GM19023 (cell line): ENCODE measurements around the gene MOSMO.
"Not testable (repeated sequence)": the region's sequence is repeated elsewhere in the genome, so short reads cannot be mapped to it uniquely, and the experiment has no call there.

ENCODE experiments used
- ATAC-seq: cut with Tn5 transposase; IDR thresholded peaks from one replicate; pipeline ENCODE4 v1.9.1; 2021; ENCODE audit warnings: mild to moderate bottlenecking, moderate library complexity; ENCODE audit not compliant: unreplicated experiment

The MOSMO gene

GRCh38 chr16:22035153-22035552 lies 27.2 kb downstream of the MOSMO start:
- ATAC-seq: no peak

GRCh38 chr16:22043882-22044281 lies 36.0 kb downstream of the MOSMO start:
- not testable (repeated sequence) for ATAC-seq

DNA sequence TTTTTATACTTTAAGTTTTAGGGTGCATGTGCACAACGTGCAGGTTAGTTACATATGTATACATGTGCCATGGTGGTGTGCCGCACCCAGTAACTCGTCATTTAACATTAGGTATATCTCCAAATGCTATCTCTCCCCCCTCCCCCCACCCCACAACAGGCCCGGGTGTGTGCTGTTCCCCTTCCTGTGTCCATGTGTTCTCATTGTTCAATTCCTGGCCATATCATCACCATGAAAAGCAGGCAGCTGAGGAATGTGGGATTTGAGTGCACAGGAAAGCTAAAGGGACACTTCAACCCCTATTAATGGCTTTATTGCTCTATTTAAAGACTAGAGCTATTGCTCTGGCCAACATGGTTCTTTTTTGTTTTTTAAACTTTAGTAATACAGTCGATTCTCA lies 38.0 kb downstream of the MOSMO start:
- not testable (repeated sequence) for ATAC-seq

GRCh38 chr16:22050963-22051362 lies 43.1 kb downstream of the MOSMO start:
- no peak for ATAC-seq

GRCh38 chr16:22052980-22053379 lies 45.1 kb downstream of the MOSMO start:
- ATAC-seq: no peak

DNA sequence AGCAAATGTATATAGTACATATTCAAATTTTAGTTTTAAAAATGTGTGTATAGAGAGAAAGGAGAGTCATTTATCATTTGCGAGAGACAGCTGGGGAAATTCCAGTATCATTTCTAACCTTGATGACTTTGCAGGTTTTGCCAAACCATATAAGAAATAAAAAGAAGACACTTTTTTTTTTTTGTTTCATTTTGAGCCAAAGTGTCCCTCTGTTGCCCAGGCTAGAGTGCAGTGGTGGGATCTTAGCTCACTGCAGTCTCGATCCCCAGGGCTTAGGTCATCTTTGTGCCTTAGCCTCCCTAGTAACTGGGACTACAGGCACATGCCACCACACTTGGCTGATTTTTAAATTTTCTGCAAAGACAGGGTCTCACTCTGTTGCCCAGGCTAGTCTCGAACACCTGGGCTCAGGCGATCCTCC lies 46.0 kb downstream of the MOSMO start:
- ATAC-seq: no peak

DNA sequence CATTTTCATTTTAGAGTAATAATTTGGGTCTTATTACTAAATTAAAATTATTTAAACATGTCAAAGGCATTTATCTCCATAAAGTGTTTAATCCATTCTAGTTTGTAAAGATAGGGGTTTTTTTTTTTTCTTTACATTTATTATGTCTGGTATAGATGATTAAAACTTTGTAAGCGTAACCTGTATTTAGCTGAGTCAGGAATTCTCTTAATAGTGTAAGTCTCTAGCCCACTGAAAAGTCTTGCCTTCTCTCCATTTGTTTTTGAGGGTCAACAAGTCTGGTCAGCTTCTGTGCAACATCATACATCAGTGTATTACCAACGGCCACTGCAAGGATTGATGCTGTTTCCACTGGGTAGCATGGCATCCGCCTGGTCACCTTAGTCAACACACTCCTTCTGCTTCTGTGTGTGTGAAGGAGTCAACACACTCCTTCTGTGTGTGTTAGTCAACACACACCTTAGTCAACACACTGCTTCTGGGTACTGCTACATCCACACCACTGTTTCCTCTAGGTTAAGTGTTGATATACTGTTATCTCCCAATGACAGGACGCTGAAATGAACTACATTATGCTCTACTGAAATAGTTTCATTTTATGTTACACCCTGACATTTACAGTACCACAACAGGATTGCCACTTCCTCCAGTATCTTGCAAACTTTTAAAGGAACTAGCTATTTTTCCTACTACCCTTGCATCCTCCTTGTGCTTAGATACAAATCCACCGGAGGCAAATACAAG lies 47.1 kb downstream of the MOSMO start:
- no peak for ATAC-seq

DNA sequence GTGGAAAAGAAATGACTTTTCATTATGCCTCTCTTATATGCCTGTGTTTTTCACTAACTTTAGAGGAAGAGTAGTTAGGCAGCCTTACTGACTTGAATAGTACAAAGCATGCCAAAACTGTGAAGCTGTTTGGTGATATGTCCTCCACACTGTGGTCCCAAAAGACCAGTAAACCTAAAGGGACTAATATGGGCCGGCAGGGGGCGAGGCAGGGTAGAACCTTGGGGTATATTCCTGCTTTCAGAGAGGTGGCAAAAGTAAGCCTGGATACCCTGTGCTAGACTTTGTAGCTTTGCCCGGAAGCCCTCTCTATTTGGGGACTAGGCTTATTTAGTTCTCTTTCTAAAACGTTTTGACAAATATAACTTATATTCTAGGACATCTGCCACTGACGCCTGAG lies 48.0 kb downstream of the MOSMO start:
- no peak for ATAC-seq

- ATAC-seq: no peak
These were observed 56.1 kb downstream of the MOSMO start for GRCh38 chr16:22063888-22064467.

DNA sequence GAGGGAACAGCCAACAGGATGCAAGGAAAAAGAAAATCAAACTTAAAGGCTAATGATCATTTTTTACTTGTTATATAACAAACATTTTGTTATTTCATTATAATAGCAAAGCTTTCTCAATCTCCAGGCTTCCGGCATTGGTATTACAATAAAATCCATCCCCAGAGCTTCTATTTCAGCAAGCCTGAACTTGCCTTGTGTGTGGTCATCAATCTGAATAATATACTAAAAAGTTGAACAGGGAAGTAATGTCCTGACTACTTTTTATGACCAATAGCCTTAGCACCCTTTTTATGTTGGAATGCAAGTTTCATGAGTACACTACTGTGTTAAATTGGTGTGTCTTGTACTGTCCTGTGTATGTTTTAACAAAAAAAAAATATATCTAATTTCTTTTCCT lies 57.3 kb downstream of the MOSMO start:
- no peak for ATAC-seq

- ATAC-seq: no peak
These were observed 62.7 kb downstream of the MOSMO start for GRCh38 chr16:22070361-22071330.

DNA sequence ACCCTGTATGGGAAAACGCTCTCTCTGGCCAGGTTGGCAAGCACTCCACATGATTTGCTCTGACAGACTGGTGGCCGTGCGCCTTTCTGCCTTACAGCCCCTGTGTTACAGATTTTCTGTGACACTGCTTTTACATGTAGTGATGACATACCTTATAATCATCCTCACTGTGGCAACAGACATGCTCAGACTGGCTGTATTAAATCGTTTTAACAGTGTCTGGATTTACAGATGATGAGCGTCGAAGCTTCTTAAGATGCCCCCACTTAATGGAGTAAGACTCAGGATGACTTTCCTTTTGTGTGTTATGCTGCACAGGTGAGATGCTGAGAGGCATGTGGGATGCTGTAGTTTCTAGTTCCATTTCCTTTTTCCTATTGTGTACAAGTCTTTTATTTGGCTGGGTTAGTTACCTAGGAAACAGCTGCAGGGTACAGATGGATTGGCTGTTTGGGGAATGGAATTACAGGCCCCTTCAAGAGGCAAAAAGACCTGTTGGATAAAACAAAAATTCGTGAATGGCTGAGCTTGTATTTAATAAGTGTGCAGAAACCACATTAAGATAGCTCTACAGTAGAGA lies 63.5 kb downstream of the MOSMO start:
- no peak for ATAC-seq

DNA sequence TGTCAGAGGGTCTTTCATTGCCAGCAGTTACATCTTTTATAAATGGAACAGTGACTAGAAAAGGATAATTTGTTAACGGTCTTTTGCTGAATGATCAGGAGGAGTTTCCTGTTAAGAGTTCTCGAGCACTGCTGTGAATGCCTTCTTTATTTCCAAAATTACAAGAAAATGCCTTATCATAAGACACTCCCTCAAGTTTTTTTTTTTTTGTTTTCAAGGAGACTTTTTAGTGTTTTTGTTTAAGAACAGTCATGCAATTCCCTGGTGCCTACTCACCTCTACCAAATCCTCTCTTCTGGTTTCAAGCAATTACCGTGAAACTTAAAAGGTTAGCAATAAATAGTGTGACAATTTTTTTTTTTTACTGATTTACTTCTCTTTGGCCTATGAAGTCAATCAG lies 65.4 kb downstream of the MOSMO start:
- no peak for ATAC-seq

DNA sequence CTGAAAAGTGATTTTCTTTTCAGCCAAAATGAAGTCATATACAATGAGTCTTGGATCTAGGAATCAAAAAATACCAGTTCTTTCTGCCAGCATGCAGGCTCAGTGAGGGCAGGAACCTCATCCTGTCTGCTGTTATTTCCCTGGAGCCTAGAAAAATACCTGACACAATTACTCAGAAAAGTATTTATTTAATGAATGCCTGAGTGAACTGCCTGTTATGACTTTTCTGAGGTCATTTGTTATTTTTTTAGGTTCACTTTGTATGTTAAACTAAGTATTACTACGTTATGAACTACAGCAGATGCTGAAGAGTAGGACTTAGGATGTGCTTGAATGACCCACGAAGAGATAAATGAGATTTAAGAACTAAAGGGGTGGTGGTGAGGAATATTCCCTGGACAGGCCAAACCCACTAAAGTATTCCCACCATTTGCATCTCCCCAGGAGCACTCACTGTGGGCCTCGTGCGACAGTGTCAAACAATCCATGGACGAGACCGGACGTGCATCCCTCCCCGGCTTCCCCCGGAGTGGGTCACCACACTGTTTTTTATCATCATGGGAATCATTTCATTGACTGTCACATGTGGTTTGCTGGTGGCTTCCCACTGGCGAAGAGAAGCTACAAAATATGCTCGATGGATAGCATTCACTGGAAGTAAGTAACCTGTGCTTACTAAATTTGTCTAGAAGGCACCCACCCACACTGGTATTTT lies 67.3 kb downstream of the MOSMO start:
- no peak for ATAC-seq

DNA sequence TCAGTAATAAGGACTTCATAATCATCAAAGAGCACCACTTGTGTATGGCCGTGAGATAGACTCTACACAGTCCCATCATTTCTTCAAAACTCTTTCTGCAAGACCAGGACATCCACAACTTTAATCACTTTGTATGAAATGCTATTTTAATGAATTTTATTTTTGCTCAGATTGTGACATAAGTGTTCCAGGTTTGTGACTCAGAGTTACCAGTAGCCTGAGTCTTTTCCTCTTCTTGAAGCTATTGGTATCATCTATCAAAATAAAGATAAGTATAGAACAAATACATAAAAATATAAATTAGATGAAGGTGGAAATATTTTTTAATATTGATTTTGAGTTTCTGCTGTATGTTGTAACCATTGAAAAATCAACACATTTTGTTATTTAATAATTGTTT lies 67.9 kb downstream of the MOSMO start:
- no peak for ATAC-seq

DNA sequence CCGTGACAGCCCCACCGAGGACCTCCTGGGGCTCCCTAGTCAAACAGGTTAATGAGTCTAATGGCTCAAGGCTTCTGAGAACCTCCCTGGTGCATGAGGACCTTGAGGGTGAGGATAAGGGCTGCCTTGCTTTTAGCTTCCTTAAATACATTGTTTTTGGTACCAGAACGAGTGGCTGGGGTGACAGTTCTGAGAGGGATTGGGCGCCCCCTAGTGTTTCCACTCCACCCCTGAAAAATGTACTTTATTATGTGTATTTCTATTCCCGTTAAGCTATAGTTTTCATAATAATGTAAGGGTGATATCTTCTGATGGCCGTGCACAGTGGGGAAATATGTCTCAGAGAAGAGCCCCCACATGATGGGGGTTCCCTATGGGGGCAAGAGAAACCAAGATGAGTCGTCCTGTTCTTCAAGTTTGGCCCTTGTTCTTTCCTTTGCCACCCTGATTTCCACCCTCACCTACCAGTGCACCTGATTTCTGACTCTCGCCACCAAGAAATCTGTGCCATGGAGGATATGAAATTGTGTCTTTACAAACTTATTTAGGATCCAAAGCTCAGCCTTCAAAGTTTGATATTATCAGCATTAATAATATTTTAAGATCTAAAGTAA lies 69.9 kb downstream of the MOSMO start:
- ATAC-seq: no peak

DNA sequence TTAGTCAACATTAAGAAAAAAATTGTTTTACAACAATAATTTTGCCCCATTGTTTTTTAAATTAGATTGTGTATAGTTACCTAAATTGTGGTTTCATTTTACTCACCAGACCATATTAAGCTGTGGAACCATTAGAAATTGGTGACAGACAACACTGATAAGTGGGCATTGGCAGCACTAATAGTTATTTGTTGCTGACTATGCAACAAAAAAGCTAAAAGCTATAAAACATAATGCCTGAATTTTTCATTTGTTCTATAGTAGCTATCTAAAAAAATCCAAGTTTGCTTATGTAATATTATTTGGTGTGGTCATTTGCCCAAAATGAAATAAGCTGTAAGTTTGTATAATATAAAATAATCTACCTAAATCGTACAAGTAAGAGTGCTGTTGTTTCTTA lies 70.7 kb downstream of the MOSMO start:
- ATAC-seq: no peak

- ATAC-seq: no peak
These were observed 73.1 kb downstream of the MOSMO start for GRCh38 chr16:22081050-22081449.

DNA sequence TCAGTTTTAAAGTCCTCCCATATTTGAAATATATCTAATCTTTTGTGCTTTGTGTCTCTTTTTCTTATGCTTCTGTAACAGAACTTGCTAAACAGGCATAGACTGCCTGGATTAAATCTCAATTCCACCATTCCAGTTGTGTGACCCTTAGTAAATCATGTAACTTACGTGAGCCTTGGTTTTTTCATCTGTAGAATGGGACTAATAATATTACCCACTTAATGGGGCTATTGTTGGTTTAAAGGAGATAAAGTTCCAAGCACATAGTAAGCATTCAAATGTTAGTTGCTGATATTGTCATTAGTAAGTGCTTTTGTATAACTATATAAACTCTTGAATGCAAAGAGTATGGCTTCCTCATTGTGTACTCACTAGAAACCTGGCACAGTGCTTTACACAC lies 78.5 kb downstream of the MOSMO start:
- no peak for ATAC-seq

DNA sequence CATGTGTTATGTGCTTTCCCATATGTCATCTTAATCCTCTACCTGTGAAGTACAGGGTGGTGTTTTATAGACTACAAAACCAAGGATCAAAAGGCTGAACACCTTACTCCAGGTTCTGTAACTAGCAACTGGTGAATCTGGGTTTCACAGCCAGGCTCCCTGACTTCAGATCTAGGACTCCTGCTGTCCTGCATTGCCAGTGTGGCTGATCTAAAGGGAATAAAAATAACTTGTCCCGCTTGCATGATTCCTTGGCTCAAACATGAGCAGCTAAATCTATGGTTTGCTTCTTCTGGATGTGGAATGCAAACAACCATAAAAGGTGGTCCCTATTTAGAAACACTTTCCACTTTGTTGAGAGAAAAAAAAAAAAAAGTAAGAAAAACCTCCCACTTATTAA lies 80.7 kb downstream of the MOSMO start:
- no peak for ATAC-seq
